Left ventricle myocardium inferior (tissue), 1 donor: Measurements from ENCODE around the gene SLAMF1. TPM values are rescaled to one million over a fixed set of nuclear protein-coding genes. Genes with fewer than 3 reads are reported as not detected.

Source experiments
- DNase-seq: peaks from one replicate; pipeline ENCODE4 v3.0.0-alpha.2; 2020
- H3K27ac ChIP-seq: fragments of 200-600 bp; replicated peaks from 2 replicates; pipeline ENCODE4 v1.8.0; 2021
- H3K27me3 ChIP-seq: fragments of 200-600 bp; 2 replicates; pipeline ENCODE4 v1.8.0; 2021; ENCODE audit warnings: low read depth
- H3K36me3 ChIP-seq: fragments of 200-600 bp; 2 replicates; pipeline ENCODE4 v1.8.0; 2021
- H3K4me1 ChIP-seq: fragments of 200-600 bp; 2 replicates; pipeline ENCODE4 v1.8.0; 2021
- H3K4me3 ChIP-seq: fragments of 200-600 bp; 2 replicates; pipeline ENCODE4 v1.8.0; 2021; ENCODE audit warnings: mild to moderate bottlenecking, moderate library complexity
- H3K9me3 ChIP-seq: fragments of 200-600 bp; replicated peaks from 2 replicates; pipeline ENCODE4 v1.8.0; 2021
- CTCF ChIP-seq: fragments of 200-600 bp; IDR thresholded peaks from 2 replicates; pipeline ENCODE4 v1.8.0; 2021; ENCODE audit warnings: antibody characterized with exemption, mild to moderate bottlenecking, borderline replicate concordance
- intact Hi-C: fragments of 100-400 bp; cut with micrococcal nuclease; formaldehyde crosslinking; loops from one replicate; pipeline ENCODE4 v1.11.0; 2022
- total RNA-seq: library from RNA; stranded (reverse); fragmentation: NEBNext Ultra II Directional; extraction: Animal tissue kit (Norgen Biotek cat#: 25700); gene quantifications from one replicate; pipeline ENCODE4 v1.2.1, GENCODE V29; 2021
- donor health status: DM: no; HTN: yes; CAD: no; lungs with severe emphysema.

SLAMF1 gene
- total RNA-seq, 1 donor from 2014 or later = not detected

GRCh38 chr1:160642281-160642644 is 4.6 kb downstream of the SLAMF1 start:
- H3K4me3 ChIP-seq = no peak overlapping the region
- intact Hi-C loops = no loop called here
- no peak for DNase-seq
- peaks cover 9% of the 10 kb centered on the region for H3K4me1 ChIP-seq
- H3K9me3 ChIP-seq = no peaks in the 10 kb centered on the region
- no peak overlapping the region for H3K27ac ChIP-seq
- H3K27me3 ChIP-seq = peaks cover 8% of the 10 kb centered on the region
- TF ChIP-seq CTCF = no peak
- no peaks in the 10 kb centered on the region for H3K36me3 ChIP-seq

DNA sequence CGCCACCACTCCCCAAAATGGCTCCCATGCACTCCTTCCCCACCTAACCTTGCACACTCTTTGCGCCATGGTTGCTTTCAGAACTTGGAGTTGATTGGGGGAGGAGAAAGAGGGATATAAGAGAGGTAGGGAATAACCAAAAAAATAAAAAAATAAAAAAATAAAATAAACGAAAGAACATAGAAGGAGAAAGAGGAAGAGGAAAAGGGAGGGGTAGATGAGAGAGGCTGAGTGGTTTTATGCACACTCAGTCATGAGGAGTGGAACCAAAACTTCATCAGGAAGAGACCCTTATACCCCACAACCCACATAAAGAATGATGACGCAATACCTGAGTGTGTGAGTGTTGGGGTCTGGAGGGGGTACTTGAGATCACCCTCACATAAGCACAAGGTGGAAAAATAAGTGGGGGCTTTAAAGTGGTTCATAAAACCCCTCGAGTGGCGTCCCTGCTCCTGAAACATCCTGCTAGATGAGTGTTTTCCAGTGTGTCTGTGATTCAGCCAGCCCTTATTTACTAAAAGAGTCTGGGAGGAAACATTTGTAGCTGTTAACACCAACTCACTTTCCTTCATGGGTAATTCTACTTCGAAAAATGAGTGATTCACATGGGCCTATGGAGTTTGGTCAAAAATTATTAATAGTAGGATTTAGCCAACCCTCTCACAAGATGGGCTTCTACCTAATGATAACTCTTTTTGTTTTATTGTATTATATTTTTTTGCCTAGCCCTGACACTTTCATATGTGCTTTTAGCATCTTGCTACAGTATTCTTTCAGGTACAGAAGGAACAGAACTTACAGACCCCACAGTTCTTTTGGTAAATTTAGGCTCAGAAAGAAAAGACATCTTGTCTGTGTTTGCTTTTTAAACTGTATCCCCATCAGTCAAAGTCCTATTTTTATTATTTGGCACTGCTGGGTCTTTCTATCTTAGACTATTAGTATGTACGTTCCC is 5.2 kb downstream of the SLAMF1 start:
- H3K4me1 ChIP-seq = peaks cover 2% of the 10 kb centered on the region
- intact Hi-C loops = no loop called here
- H3K4me3 ChIP-seq = no peak overlapping the region
- TF ChIP-seq CTCF = no peak
- no peak overlapping the region for H3K27ac ChIP-seq
- no peaks in the 10 kb centered on the region for H3K9me3 ChIP-seq
- DNase-seq = no peak
- H3K27me3 ChIP-seq = peaks cover 8% of the 10 kb centered on the region
- no peaks in the 10 kb centered on the region for H3K36me3 ChIP-seq

GRCh38 chr1:160640359-160641123 is 6.3 kb downstream of the SLAMF1 start:
- Histone ChIP-seq H3K27ac (no peak overlapping the region), H3K9me3 (no peaks in the 10 kb centered on the region), H3K36me3 (no peaks in the 10 kb centered on the region), H3K4me1 (no peaks in the 10 kb centered on the region), H3K27me3 (peaks cover 8% of the 10 kb centered on the region), H3K4me3 (no peak overlapping the region)
- no peak for DNase-seq
- intact Hi-C loops = no loop called here
- TF ChIP-seq CTCF = no peak

- no peaks in the 10 kb centered on the region for H3K9me3 ChIP-seq
- TF ChIP-seq CTCF = no peak
- intact Hi-C loops = no loop called here
- no peaks in the 10 kb centered on the region for H3K4me1 ChIP-seq
- H3K4me3 ChIP-seq = no peak overlapping the region
- H3K27ac ChIP-seq = no peak overlapping the region
- H3K27me3 ChIP-seq = peaks cover 5% of the 10 kb centered on the region
- no peak for DNase-seq
- no peaks in the 10 kb centered on the region for H3K36me3 ChIP-seq
These were observed 7.2 kb downstream of the SLAMF1 start for GRCh38 chr1:160639652-160640051.

DNA sequence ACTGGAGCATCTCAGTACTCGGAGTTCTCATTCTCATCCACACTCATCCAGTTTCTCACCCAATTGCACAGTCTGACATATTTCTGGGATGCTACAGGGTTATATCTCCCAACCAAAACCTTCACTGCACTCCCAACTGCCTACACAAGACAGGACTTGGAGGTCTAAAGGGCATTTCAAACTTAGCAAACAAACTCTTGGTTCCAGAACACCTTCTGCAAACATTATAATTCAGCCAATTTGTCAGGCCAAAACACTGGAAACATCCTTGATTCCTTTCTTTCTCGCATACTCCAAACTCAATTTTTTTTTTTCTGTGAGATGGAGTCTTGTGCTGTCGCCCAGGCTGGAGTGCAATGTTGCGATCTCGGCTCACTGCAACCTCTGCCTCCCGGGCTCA is 7.9 kb downstream of the SLAMF1 start:
- TF ChIP-seq CTCF = no peak
- intact Hi-C loops = no loop called here
- Histone ChIP-seq H3K4me1 (no peaks in the 10 kb centered on the region), H3K36me3 (no peaks in the 10 kb centered on the region), H3K4me3 (no peak overlapping the region), H3K9me3 (no peaks in the 10 kb centered on the region), H3K27me3 (no peaks in the 10 kb centered on the region), H3K27ac (no peak overlapping the region)
- no peak for DNase-seq
